Tibial artery (tissue), 4 donors: ENCODE measurements around the gene ACTL10.

Source experiments
- DNase-seq, 2 donors: peaks; one replicate each; pipeline ENCODE4 v3.0.0-alpha.2; 2019
- H3K27ac ChIP-seq, 2 donors: fragments of 200-600 bp; sonication (generic) in 1 of 2; 1 replicate in 1 of 2; 2 replicates in 1 of 2; pipeline ENCODE4 v1.5.1; 2018 to 2019; ENCODE audit warnings: mild to moderate bottlenecking in 1 of 2
- H3K27me3 ChIP-seq, 2 donors: fragments of 200-600 bp; sonication (generic) in 1 of 2; one replicate each; pipeline versions ENCODE4 v1.5.1 to v1.6.0; 2016 to 2019
- H3K36me3 ChIP-seq, 3 donors: fragments of 200-600 bp; sonication (generic) in 2 of 3; one replicate each; pipeline ENCODE4 v1.5.1; 2016 to 2019; ENCODE audit warnings: mild to moderate bottlenecking in 2 of 3
- H3K4me1 ChIP-seq, 4 donors: fragments of 200-600 bp; sonication (generic) in 2 of 4; 1 replicate in 3 of 4; 2 replicates in 1 of 4; pipeline ENCODE4 v1.5.1; 2016 to 2019
- H3K4me3 ChIP-seq, 2 donors: fragments of 200-600 bp; sonication (generic) in 1 of 2; 1 replicate in 1 of 2; 2 replicates in 1 of 2; pipeline ENCODE4 v1.5.1; 2018 to 2019; ENCODE audit warnings: mild to moderate bottlenecking in 2 of 2
- H3K9me3 ChIP-seq, 3 donors: fragments of 200-600 bp; sonication (generic) in 1 of 3; one replicate each; pipeline ENCODE4 v1.5.1; 2016 to 2019
- CTCF ChIP-seq, 2 experiments: fragments of 200-600 bp in 1 of 2; fragments of 450-650 bp in 1 of 2; IDR thresholded peaks; one replicate each; pipeline ENCODE4 v1.5.1; 2017 to 2019; ENCODE audit warnings: antibody characterized with exemption in 2 of 2, mild to moderate bottlenecking in 1 of 2, moderate library complexity in 1 of 2
- intact Hi-C: fragments of 100-400 bp; cut with DNase I; formaldehyde crosslinking; loops from one replicate; pipeline ENCODE4 v1.15.0; 2023; ENCODE audit warnings: low total_unique reads

Gene ACTL10

DNA sequence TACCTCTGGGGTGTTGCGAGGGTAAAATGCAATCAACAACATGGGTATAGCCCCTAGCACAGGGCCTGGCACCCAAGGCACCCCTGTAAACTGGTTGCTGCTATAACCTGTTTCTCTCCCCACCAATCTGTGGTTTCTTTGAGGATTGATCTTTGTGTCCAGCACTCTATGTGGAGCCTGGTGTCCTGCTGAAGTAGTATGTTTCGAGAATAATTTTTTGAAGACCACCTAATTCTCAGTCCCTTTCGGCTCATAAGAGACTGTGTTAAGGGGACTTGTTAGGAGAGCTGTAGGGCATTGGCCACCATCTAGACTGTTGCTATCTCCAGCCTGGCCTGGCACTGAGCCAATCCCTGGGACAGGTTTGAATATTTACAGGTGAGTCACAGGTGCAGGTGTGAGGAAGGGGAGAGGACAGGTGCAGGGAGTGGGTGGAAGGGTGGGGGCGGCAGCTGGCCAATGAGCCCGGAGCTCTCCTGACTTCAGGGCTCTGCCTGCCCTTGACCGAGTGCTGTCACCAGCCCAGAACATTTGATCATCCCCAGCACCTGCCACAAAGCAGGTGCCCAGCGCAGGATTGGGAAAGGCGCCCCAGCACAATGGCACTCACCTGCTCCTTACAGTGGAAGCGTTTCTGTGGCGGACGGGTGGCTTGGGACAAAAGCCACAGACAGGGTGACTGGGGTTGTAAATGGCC is 12.7 kb upstream of the ACTL10 start:
- Histone ChIP-seq H3K27me3 (no peaks in the 10 kb centered on the region), H3K4me3 (no peak overlapping the region), H3K9me3 (no peaks in the 10 kb centered on the region), H3K27ac (peak overlapping the region in 1 of 2 donors; percentile 31), H3K4me1 (peaks cover 0 to 29% (median 11%) of the 10 kb centered on the region in 4 donors), H3K36me3 (peaks cover 3 to 30% (median 23%) of the 10 kb centered on the region in 3 donors)
- TF ChIP-seq CTCF (IDR thresholded peaks at IDR 0.05) = no peak
- intact Hi-C loops = loop anchor here (10.0 kb wide), 1 partner anchor 239 kb away; no protein-coding TSS in a partner anchor
- DNase-seq = peak in 1 of 2 donors; percentile 71

DNA sequence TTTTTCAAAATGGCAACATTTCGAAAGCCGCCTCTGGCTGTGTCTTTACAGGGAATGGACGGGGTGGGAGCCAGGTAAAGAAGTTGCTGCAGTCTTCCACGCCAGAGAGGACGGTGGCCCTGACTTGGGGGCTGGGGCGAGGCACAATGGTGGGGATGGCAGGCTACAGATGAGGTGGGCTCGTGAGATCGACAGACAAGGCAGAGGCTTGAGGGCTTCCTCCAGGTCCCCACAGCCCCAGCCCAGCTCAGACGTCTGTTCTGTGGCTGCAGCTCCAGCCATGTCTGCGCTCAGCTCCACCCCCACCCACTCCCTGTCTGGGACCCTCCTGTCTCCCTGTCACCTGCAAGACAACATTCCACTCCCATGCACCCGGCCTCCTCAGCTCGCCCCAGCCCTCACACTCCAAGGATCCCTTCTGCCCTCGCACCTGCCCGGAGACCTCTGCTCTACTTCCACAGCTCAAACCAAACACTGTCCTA is 12.0 kb upstream of the ACTL10 start:
- no peak for DNase-seq
- Histone ChIP-seq H3K36me3 (peaks cover 10 to 37% (median 30%) of the 10 kb centered on the region in 3 donors), H3K27me3 (no peaks in the 10 kb centered on the region), H3K4me1 (peaks cover 0 to 22% (median 8%) of the 10 kb centered on the region in 4 donors), H3K9me3 (no peaks in the 10 kb centered on the region), H3K27ac (no peak overlapping the region), H3K4me3 (no peak overlapping the region)
- TF ChIP-seq CTCF (IDR thresholded peaks at IDR 0.05) = no peak
- intact Hi-C loops = loop anchor here (10.0 kb wide), 1 partner anchor 240 kb away; no protein-coding TSS in a partner anchor

- DNase-seq = no peak
- H3K27ac ChIP-seq = no peak overlapping the region
- H3K27me3 ChIP-seq = no peaks in the 10 kb centered on the region
- no peak for TF ChIP-seq CTCF (IDR thresholded peaks at IDR 0.05)
- no peaks in the 10 kb centered on the region for H3K9me3 ChIP-seq
- H3K4me1 ChIP-seq = peaks cover 0 to 20% (median 8%) of the 10 kb centered on the region in 4 donors
- H3K4me3 ChIP-seq = no peak overlapping the region
- intact Hi-C loops = loop anchor here (10.0 kb wide), 1 partner anchor 240 kb away; no protein-coding TSS in a partner anchor
- H3K36me3 ChIP-seq = peaks cover 14 to 41% (median 34%) of the 10 kb centered on the region in 3 donors
Observed at GRCh38 chr20:33655164-33655563, 11.6 kb upstream of the ACTL10 start.

DNA sequence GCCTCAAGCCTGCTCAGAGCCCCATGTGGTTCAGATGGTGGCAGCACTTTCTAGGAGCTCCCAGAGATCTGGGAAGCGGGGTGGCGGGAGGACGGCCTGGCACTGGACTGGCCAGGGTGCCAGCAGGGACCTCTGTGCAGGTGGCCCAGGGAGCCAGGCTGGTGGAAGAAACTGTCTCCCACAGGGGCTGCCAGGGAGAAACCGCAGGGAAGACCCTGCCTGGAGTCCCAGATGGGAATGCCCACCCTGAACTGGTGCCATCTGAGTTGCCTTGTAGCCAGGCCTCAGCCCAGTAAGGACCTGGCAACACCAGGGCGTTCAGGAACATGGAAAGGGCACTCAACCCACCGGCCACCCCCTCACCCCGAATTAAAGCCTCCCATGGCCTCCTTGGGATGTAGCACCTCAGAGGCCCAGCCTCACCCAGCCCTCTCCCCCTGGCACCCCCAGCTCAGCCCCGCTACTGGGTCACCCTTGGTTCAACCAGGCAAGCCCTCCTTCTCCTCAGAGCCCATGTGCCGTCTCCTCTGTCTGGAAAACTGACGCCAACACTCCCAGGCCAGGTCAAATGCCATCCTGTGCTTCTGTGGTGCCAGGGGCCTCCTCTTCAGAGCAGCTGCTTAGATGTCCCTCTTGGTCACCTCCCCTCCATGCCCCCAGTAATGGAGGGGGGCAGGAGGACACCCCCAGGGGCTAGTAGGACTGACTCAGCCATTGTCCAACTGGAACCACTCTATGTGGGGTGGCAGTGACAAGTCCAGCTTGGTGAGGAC is 10.5 kb upstream of the ACTL10 start:
- Histone ChIP-seq H3K27ac (no peak overlapping the region), H3K36me3 (peaks cover 14 to 45% (median 36%) of the 10 kb centered on the region in 3 donors), H3K4me1 (peaks cover 0 to 20% (median 8%) of the 10 kb centered on the region in 4 donors), H3K27me3 (no peaks in the 10 kb centered on the region), H3K4me3 (no peak overlapping the region), H3K9me3 (no peaks in the 10 kb centered on the region)
- intact Hi-C loops = loop anchor here (10.0 kb wide), 1 partner anchor 241 kb away; no protein-coding TSS in a partner anchor
- peak in 1 of 2 donors; percentile 66 for DNase-seq
- no peak for TF ChIP-seq CTCF (IDR thresholded peaks at IDR 0.05)

DNA sequence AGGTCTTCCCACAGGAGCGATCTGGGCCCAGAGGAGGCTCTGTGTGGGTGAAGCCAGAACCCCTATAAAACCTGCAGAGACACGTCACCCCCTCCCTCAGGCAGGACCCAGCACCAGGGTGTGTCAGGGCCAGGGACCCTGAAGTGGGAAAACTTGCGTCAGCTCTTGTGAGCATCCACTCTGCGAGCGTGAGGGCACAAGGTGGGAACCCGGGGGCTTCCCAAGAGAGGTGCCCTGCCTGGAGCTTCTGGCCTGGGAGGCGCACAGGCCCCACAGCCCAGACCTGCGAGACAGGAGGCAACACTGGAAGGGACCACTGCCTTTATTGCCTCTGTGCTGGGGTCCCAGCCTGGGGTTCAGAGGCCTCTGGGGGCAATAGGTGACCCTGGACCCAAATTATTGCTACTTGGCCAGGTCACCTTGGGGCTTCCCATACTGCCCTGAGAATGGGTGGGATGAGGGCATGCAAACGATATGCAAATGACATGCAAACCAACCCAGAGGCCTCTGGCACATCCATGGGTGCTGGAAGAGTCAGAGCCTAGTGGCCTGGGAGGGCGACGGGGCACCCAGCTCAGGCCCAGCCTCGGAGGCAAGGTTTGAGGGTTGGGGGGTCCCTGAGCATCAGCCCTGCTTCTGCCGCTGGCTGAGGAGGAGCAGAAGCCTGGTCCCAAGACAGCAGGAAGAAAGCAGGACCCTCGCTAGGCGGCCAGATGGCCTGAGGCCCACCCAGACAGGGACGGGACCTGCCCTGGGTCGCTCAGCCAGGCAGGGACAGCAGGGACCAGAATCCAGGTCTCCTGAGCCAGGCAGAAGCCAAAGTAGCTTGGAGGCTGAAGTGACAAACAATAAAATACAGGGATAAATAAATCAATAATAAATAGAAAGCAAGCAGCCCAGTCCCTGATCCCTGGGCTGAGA is 9.7 kb upstream of the ACTL10 start:
- H3K36me3 ChIP-seq = peaks cover 14 to 45% (median 36%) of the 10 kb centered on the region in 3 donors
- no peak overlapping the region for H3K4me3 ChIP-seq
- intact Hi-C loops = loop anchor here (10.0 kb wide), 1 partner anchor 242 kb away; no protein-coding TSS in a partner anchor
- H3K27me3 ChIP-seq = no peaks in the 10 kb centered on the region
- DNase-seq = no peak
- no peaks in the 10 kb centered on the region for H3K9me3 ChIP-seq
- H3K4me1 ChIP-seq = peaks cover 0 to 16% (median 8%) of the 10 kb centered on the region in 4 donors
- H3K27ac ChIP-seq = no peak overlapping the region
- no peak for TF ChIP-seq CTCF (IDR thresholded peaks at IDR 0.05)
